ENCODE measurements around the gene GLOD4.

GLOD4 gene

DNA sequence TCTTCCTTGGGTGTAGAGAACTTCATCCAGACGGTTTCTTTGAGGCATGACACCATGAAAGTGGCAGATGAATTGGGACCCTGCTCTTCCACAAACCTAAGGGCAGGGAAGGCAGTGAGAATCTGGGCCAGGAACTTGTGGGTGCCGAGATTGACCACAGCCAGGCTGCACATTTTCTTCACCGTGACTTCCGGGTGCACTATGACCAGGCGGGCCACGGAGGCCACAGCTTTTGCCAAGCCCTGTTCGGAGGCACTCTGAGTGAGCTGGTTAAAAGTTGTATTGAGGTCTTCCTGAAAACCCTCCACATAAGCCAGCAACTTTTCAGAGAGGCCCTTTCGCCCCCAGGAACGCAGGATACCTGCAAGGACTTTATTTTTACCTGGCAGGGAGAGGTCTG is 35.9 kb downstream of the GLOD4 start:
- Histone ChIP-seq H3K36me3 (peaks cover 37% of the 10 kb centered on the region), H3K27ac (no peak overlapping the region), H3K4me1 (ENCODE audit: control insufficient read depth in 1 of 2, insufficient read depth in 1 of 2, low read depth in 1 of 2, low read length in 1 of 2) (peaks cover 9% of the 10 kb centered on the region in 2 experiments), H3K27me3 (no peaks in the 10 kb centered on the region), H3K4me3 (ENCODE audit: low read depth in 1 of 2, low read length in 1 of 2) (no peak overlapping the region), H3K9me3 (no peaks in the 10 kb centered on the region)
- TF ChIP-seq, protein P1, sequence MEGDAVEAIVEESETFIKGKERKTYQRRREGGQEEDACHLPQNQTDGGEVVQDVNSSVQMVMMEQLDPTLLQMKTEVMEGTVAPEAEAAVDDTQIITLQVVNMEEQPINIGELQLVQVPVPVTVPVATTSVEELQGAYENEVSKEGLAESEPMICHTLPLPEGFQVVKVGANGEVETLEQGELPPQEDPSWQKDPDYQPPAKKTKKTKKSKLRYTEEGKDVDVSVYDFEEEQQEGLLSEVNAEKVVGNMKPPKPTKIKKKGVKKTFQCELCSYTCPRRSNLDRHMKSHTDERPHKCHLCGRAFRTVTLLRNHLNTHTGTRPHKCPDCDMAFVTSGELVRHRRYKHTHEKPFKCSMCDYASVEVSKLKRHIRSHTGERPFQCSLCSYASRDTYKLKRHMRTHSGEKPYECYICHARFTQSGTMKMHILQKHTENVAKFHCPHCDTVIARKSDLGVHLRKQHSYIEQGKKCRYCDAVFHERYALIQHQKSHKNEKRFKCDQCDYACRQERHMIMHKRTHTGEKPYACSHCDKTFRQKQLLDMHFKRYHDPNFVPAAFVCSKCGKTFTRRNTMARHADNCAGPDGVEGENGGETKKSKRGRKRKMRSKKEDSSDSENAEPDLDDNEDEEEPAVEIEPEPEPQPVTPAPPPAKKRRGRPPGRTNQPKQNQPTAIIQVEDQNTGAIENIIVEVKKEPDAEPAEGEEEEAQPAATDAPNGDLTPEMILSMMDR (IDR thresholded peaks at IDR 0.05): no peak

DNA sequence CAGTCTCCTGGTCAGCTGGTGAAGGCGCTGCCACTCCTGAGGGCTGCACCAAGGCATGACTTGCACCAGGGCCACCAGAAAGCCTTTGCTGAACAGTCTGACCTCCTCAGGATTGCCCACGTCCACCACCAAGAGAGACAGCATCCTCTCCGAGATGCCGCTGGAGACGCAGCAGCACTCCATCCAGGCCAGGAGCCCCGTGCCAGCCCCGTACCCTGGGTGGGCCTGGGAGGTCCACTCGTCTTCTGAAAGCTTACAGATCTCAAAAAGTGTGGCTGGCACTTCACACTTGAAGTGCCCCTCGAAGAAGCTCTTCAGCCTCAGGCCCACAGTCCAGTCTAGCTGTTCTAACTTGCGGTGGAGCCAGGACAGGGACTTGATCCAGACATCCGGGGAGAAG is 36.7 kb downstream of the GLOD4 start:
- Histone ChIP-seq H3K4me1 (ENCODE audit: control insufficient read depth in 1 of 2, insufficient read depth in 1 of 2, low read depth in 1 of 2, low read length in 1 of 2) (peaks cover 10 to 11% of the 10 kb centered on the region in 2 experiments), H3K4me3 (ENCODE audit: low read depth in 1 of 2, low read length in 1 of 2) (no peak overlapping the region), H3K27me3 (no peaks in the 10 kb centered on the region), H3K36me3 (peaks cover 37% of the 10 kb centered on the region), H3K27ac (no peak overlapping the region), H3K9me3 (no peaks in the 10 kb centered on the region)
- TF ChIP-seq, protein P1 (IDR thresholded peaks at IDR 0.05): no peak

DNA sequence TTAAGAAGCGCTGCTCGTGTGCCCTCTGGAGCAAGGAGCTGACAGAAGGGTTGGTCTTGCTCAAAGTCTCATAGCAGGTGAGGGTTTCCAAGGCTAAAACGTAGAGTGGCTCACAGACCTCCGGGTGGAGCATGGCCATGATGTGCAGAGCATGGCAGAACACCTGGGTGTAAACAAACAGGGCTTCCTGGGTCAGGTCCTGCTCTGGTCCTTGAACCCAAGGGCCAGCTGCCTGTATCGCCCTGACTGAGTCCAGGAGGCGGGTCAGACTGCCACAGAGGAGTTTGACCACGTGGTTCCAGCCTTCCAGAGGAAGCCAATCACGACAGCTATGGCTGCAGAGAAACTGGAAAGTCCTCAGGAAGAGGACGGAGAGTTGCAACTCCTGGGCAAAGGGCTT is 37.1 kb downstream of the GLOD4 start:
- Histone ChIP-seq H3K9me3 (no peaks in the 10 kb centered on the region), H3K4me3 (ENCODE audit: low read depth in 1 of 2, low read length in 1 of 2) (no peak overlapping the region), H3K36me3 (peaks cover 37% of the 10 kb centered on the region), H3K27me3 (no peaks in the 10 kb centered on the region), H3K4me1 (ENCODE audit: control insufficient read depth in 1 of 2, insufficient read depth in 1 of 2, low read depth in 1 of 2, low read length in 1 of 2) (peaks cover 14 to 15% of the 10 kb centered on the region in 2 experiments), H3K27ac (no peak overlapping the region)
- TF ChIP-seq, protein P1 (IDR thresholded peaks at IDR 0.05): no peak

DNA sequence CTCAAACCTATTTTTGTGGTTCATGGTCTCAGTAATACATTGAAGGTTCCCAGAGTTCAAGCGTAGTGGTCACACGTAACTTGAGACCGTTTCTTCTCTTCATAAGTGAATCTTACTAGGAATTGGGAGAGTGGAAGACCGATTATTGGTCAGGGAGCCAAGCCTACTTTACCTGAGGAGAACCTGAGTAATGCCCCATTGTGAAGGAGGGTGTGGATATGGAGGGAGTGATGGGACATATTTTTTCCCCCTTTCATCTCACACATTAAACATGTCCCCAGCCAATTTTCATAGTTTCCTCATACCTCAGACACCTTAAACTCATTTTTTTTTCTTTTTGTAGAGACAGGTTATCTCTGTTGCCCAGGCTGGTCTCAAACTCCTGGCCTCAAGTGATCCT is 38.9 kb downstream of the GLOD4 start:
- no peaks in the 10 kb centered on the region for H3K27me3 ChIP-seq
- no peak overlapping the region for H3K4me3 ChIP-seq (ENCODE audit: low read depth in 1 of 2, low read length in 1 of 2)
- peaks cover 20 to 21% of the 10 kb centered on the region in 2 experiments for H3K4me1 ChIP-seq (ENCODE audit: control insufficient read depth in 1 of 2, insufficient read depth in 1 of 2, low read depth in 1 of 2, low read length in 1 of 2)
- TF ChIP-seq, protein P1 (IDR thresholded peaks at IDR 0.05): no peak
- peaks cover 36% of the 10 kb centered on the region for H3K36me3 ChIP-seq
- no peaks in the 10 kb centered on the region for H3K9me3 ChIP-seq
- H3K27ac ChIP-seq: no peak overlapping the region

DNA sequence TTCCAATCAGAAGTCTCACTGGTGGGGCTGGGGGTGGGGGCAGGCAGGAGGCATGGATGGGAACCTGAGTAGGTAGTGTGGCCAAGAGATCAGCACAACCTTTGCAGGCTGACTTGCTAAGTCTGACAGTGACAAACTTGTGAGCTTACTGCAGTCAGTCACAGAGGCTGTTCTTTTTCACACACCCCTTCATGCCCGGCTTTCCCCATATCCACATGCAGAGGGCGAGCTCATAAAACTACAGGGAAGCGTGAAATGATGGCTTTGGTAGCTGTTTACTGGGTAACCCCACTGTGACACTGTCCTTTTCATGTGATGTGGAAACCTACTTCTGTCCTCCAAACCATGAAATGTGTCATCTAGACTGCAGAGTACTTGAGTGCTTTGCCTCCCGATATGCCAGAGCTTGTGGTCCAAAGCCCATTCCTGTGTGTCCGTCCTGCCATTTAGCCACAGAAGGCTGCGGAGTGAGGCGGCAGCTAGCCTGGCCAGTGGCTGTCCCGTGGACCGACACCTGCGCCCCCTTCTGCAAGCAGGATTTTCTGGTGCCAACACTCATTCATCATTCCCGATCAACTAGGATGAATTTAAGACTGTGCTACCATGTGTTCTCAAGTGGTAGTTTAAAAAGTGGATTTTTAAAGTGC is 39.8 kb downstream of the GLOD4 start:
- peaks cover 29% of the 10 kb centered on the region for H3K36me3 ChIP-seq
- TF ChIP-seq, protein P1 (IDR thresholded peaks at IDR 0.05): no peak
- H3K27ac ChIP-seq: no peak overlapping the region
- H3K4me1 ChIP-seq (ENCODE audit: control insufficient read depth in 1 of 2, insufficient read depth in 1 of 2, low read depth in 1 of 2, low read length in 1 of 2): peaks cover 20 to 21% of the 10 kb centered on the region in 2 experiments
- H3K27me3 ChIP-seq: no peaks in the 10 kb centered on the region
- H3K9me3 ChIP-seq: no peaks in the 10 kb centered on the region
- no peak overlapping the region for H3K4me3 ChIP-seq (ENCODE audit: low read depth in 1 of 2, low read length in 1 of 2)
